Activated naive CD4-positive, alpha-beta T cell treated with anti-CD3 and anti-CD28 coated beads, Interleukin-2, amount 50 U/mL, for 16 hours (primary cell): ENCODE data around the gene DMRTB1.

ENCODE experiments used
- DNase-seq: peaks from one replicate; pipeline ENCODE4 v3.0.0-alpha.2; 2020

Gene DMRTB1

GRCh38 chr1:53465023-53465957 lies 6.1 kb downstream of the DMRTB1 start:
- no peak for DNase-seq

GRCh38 chr1:53467391-53467790 lies 8.2 kb downstream of the DMRTB1 start:
- no peak for DNase-seq

GRCh38 chr1:53468374-53468773 lies 9.2 kb downstream of the DMRTB1 start:
- DNase-seq, result no peak

- no peak for DNase-seq
Observed at GRCh38 chr1:53469373-53469772, 10.2 kb downstream of the DMRTB1 start.

GRCh38 chr1:53470155-53470554 lies 11.0 kb downstream of the DMRTB1 start:
- DNase-seq, result no peak

- no peak for DNase-seq
Observed at GRCh38 chr1:53470584-53470983, 11.4 kb downstream of the DMRTB1 start.

GRCh38 chr1:53471000-53471399 lies 11.8 kb downstream of the DMRTB1 start:
- DNase-seq, result no peak

- no peak for DNase-seq
Observed at GRCh38 chr1:53473463-53473862, 14.3 kb downstream of the DMRTB1 start.

- DNase-seq, result no peak
Observed at GRCh38 chr1:53475664-53476063, 16.5 kb downstream of the DMRTB1 start.

- DNase-seq, result no peak
Observed at GRCh38 chr1:53476579-53476978, 17.4 kb downstream of the DMRTB1 start.

GRCh38 chr1:53477651-53478501 lies 18.7 kb downstream of the DMRTB1 start:
- no peak for DNase-seq

- DNase-seq, result no peak
Observed at GRCh38 chr1:53478502-53478818, 19.3 kb downstream of the DMRTB1 start.

GRCh38 chr1:53480678-53481077 lies 21.5 kb downstream of the DMRTB1 start:
- no peak for DNase-seq

- no peak for DNase-seq
Observed at GRCh38 chr1:53481456-53481855, 22.3 kb downstream of the DMRTB1 start.

GRCh38 chr1:53482441-53483153 lies 23.4 kb downstream of the DMRTB1 start:
- no peak for DNase-seq

- no peak for DNase-seq
Observed at GRCh38 chr1:53483170-53483569, 24.0 kb downstream of the DMRTB1 start.

GRCh38 chr1:53483656-53484055 lies 24.5 kb downstream of the DMRTB1 start:
- no peak for DNase-seq

GRCh38 chr1:53484705-53485477 lies 25.7 kb downstream of the DMRTB1 start:
- no peak for DNase-seq

GRCh38 chr1:53485478-53486394 lies 26.5 kb downstream of the DMRTB1 start:
- DNase-seq, result peak; percentile 56

GRCh38 chr1:53486395-53487026 lies 27.3 kb downstream of the DMRTB1 start:
- DNase-seq, result no peak

- no peak for DNase-seq
Observed at GRCh38 chr1:53490351-53490750, 31.2 kb downstream of the DMRTB1 start.
